ENCODE results near the gene EXOG. TPM values are rescaled to one million over a fixed set of nuclear protein-coding genes. Genes with fewer than 3 reads are reported as not detected.

Gene EXOG
- polyA plus RNA-seq, 3 donors = 1.6 to 5.4 (median 2.4) TPM

GRCh38 chr3:38567498-38567897 lies 71.4 kb downstream of the EXOG start:
- no peak overlapping the region for H3K4me2 ChIP-seq (replicated peaks; ENCODE audit: extremely low read depth, low read length, poor library complexity, severe bottlenecking)
- no peaks in the 10 kb centered on the region for H3K79me2 ChIP-seq (ENCODE audit: insufficient read depth, low read length)
- Mint-ChIP-seq H3K36me3 (no peaks in the 10 kb centered on the region), H3K4me3 (no peak overlapping the region), H3K27me3 (ENCODE audit: low read depth in 3 of 3) (peaks cover 0 to 1% (median 1%) of the 10 kb centered on the region in 3 donors), H3K27ac (peak overlapping the region in 1 of 7 donors; percentile 9), H3K4me1 (peaks cover 8% of the 10 kb centered on the region), H3K9me3 (peaks cover 0 to 11% (median 5%) of the 10 kb centered on the region in 7 donors)
- no peak for DNase-seq
- H3K4me3 ChIP-seq (replicated peaks in 1 of 3; ENCODE audit: low read depth in 2 of 3, low read length in 3 of 3) = no peak overlapping the region
- no peak overlapping the region for H3K27ac ChIP-seq (ENCODE audit: low read depth in 1 of 2, low read length in 2 of 2)
- H3K36me3 ChIP-seq (replicated peaks in 1 of 2; ENCODE audit: control insufficient read depth in 1 of 2, insufficient read depth in 2 of 2, low read length in 2 of 2) = no peaks in the 10 kb centered on the region
- H3K9ac ChIP-seq (ENCODE audit: insufficient read depth, low read length, poor library complexity, severe bottlenecking) = no peak overlapping the region
- WGBS (ENCODE audit: insufficient coverage) = 90% methylated on average over 3 of the region's 4 CpGs
- intact Hi-C loops (cut with micrococcal nuclease) = no loop called here
- no peaks in the 10 kb centered on the region for H3K27me3 ChIP-seq (ENCODE audit: control insufficient read depth in 2 of 2, insufficient read depth in 2 of 2, low read length in 2 of 2)
- no peaks in the 10 kb centered on the region for H4K20me1 ChIP-seq (ENCODE audit: insufficient read depth, low read length)
- no peaks in the 10 kb centered on the region for H3K9me3 ChIP-seq (replicated peaks in 1 of 2; ENCODE audit: control insufficient read depth in 1 of 2, insufficient read depth in 1 of 2, low read length in 2 of 2)
- no peak overlapping the region for H2AFZ ChIP-seq (ENCODE audit: insufficient read depth, low read depth, low read length, poor library complexity, severe bottlenecking)
- no peaks in the 10 kb centered on the region for H3K4me1 ChIP-seq (ENCODE audit: control insufficient read depth in 1 of 2, insufficient read depth in 2 of 2, low read length in 2 of 2)
- TF ChIP-seq, protein P1, sequence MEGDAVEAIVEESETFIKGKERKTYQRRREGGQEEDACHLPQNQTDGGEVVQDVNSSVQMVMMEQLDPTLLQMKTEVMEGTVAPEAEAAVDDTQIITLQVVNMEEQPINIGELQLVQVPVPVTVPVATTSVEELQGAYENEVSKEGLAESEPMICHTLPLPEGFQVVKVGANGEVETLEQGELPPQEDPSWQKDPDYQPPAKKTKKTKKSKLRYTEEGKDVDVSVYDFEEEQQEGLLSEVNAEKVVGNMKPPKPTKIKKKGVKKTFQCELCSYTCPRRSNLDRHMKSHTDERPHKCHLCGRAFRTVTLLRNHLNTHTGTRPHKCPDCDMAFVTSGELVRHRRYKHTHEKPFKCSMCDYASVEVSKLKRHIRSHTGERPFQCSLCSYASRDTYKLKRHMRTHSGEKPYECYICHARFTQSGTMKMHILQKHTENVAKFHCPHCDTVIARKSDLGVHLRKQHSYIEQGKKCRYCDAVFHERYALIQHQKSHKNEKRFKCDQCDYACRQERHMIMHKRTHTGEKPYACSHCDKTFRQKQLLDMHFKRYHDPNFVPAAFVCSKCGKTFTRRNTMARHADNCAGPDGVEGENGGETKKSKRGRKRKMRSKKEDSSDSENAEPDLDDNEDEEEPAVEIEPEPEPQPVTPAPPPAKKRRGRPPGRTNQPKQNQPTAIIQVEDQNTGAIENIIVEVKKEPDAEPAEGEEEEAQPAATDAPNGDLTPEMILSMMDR (IDR thresholded peaks at IDR 0.05) = no peak

DNA sequence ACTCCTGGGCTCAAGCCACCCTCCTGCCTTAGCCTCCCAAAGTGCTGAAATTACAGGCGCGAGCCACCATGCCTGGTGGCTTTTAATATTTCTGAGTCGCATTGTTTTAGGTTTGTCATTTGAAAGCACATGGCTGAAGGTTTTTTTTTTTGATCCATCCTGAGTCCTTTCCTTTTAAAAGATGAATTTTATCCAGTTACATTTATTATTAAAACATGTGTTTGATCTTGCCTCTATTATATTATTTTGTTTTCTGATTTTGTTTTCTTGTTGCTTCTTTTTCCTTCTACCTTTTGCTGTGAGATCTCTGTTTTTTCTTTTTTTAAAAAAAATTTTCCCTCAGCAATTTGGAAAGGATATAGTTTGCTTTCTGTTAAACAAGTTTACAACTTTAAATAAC lies 77.0 kb downstream of the EXOG start:
- H3K27ac Mint-ChIP-seq = no peak overlapping the region
- Histone ChIP-seq H2AFZ (ENCODE audit: insufficient read depth, low read depth, low read length, poor library complexity, severe bottlenecking) (no peak overlapping the region), H4K20me1 (ENCODE audit: insufficient read depth, low read length) (no peaks in the 10 kb centered on the region), H3K9ac (ENCODE audit: insufficient read depth, low read length, poor library complexity, severe bottlenecking) (no peak overlapping the region), H3K79me2 (ENCODE audit: insufficient read depth, low read length) (no peaks in the 10 kb centered on the region), H3K4me1 (ENCODE audit: control insufficient read depth in 1 of 2, insufficient read depth in 2 of 2, low read length in 2 of 2) (no peaks in the 10 kb centered on the region), H3K36me3 (replicated peaks in 1 of 2; ENCODE audit: control insufficient read depth in 1 of 2, insufficient read depth in 2 of 2, low read length in 2 of 2) (no peaks in the 10 kb centered on the region), H3K4me3 (replicated peaks in 1 of 3; ENCODE audit: low read depth in 2 of 3, low read length in 3 of 3) (no peak overlapping the region), H3K4me2 (replicated peaks; ENCODE audit: extremely low read depth, low read length, poor library complexity, severe bottlenecking) (no peak overlapping the region), H3K27me3 (ENCODE audit: control insufficient read depth in 2 of 2, insufficient read depth in 2 of 2, low read length in 2 of 2) (no peaks in the 10 kb centered on the region), H3K9me3 (replicated peaks in 1 of 2; ENCODE audit: control insufficient read depth in 1 of 2, insufficient read depth in 1 of 2, low read length in 2 of 2) (peaks cover 0 to 4% of the 10 kb centered on the region in 2 donors), H3K27ac (ENCODE audit: low read depth in 1 of 2, low read length in 2 of 2) (no peak overlapping the region)
- no peaks in the 10 kb centered on the region for H3K36me3 Mint-ChIP-seq
- TF ChIP-seq, protein P1 (IDR thresholded peaks at IDR 0.05) = no peak
- WGBS (ENCODE audit: insufficient coverage) = no CpG with 5 or more reads among the region's 3 CpGs
- H3K4me3 Mint-ChIP-seq = no peak overlapping the region
- H3K9me3 Mint-ChIP-seq = peaks cover 0 to 13% (median 8%) of the 10 kb centered on the region in 7 donors
- peaks cover 0 to 6% (median 3%) of the 10 kb centered on the region in 3 donors for H3K27me3 Mint-ChIP-seq (ENCODE audit: low read depth in 3 of 3)
- no peak for DNase-seq
- H3K4me1 Mint-ChIP-seq = no peaks in the 10 kb centered on the region
- intact Hi-C loops (cut with micrococcal nuclease) = no loop called here
